IPS DF 4.7 (cell line): Measurements from ENCODE around the gene ATP11B.
"Not testable (repeated sequence)": the region's sequence is repeated elsewhere in the genome, so short reads cannot be mapped to it uniquely, and the experiment has no call there.

ENCODE experiments used
- DNase-seq: peaks from one replicate; pipeline ENCODE4 v3.0.0-alpha.2; 2013; ENCODE audit warnings: low spot score; ENCODE audit errors: extremely low read depth

The ATP11B gene

GRCh38 chr3:182794455-182795388 lies 1.4 kb downstream of the ATP11B start:
- DNase-seq, result no peak

GRCh38 chr3:182795389-182795782 lies 2.1 kb downstream of the ATP11B start:
- DNase-seq, result no peak

- no peak for DNase-seq
Observed at GRCh38 chr3:182796310-182796709, 3.0 kb downstream of the ATP11B start.

- no peak for DNase-seq
Observed at GRCh38 chr3:182797876-182798275, 4.6 kb downstream of the ATP11B start.

GRCh38 chr3:182799143-182799542 lies 5.8 kb downstream of the ATP11B start:
- DNase-seq, result not testable (repeated sequence)

GRCh38 chr3:182800508-182800907 lies 7.2 kb downstream of the ATP11B start:
- DNase-seq, result no peak

- DNase-seq, result no peak
Observed at GRCh38 chr3:182802413-182803390, 9.4 kb downstream of the ATP11B start.

GRCh38 chr3:182803596-182803995 lies 10.3 kb downstream of the ATP11B start:
- DNase-seq, result no peak

- no peak for DNase-seq
Observed at GRCh38 chr3:182807061-182807460, 13.8 kb downstream of the ATP11B start.

- no peak for DNase-seq
Observed at GRCh38 chr3:182808041-182808770, 14.9 kb downstream of the ATP11B start.

- no peak for DNase-seq
Observed at GRCh38 chr3:182809531-182809930, 16.2 kb downstream of the ATP11B start.

- no peak for DNase-seq
Observed at GRCh38 chr3:182810574-182811268, 17.4 kb downstream of the ATP11B start.

- no peak for DNase-seq
Observed at GRCh38 chr3:182811269-182811596, 17.9 kb downstream of the ATP11B start.

- no peak for DNase-seq
Observed at GRCh38 chr3:182812123-182812522, 18.8 kb downstream of the ATP11B start.

GRCh38 chr3:182814419-182815062 lies 21.2 kb downstream of the ATP11B start:
- DNase-seq, result no peak

- no peak for DNase-seq
Observed at GRCh38 chr3:182816181-182816580, 22.9 kb downstream of the ATP11B start.

GRCh38 chr3:182818296-182818978 lies 25.1 kb downstream of the ATP11B start:
- DNase-seq, result no peak

GRCh38 chr3:182821221-182821981 lies 28.1 kb downstream of the ATP11B start:
- DNase-seq, result no peak

- not testable (repeated sequence) for DNase-seq
Observed at GRCh38 chr3:182822260-182822659, 29.0 kb downstream of the ATP11B start.
